HG02623 (cell line): ENCODE results near the gene ZNF630.
"Not testable (repeated sequence)": the region's sequence is repeated elsewhere in the genome, so short reads cannot be mapped to it uniquely, and the experiment has no call there.

ENCODE experiments used
- ATAC-seq: cut with Tn5 transposase; IDR thresholded peaks from one replicate; pipeline ENCODE4 v1.9.1; 2021; ENCODE audit warnings: moderate library complexity; ENCODE audit not compliant: unreplicated experiment

ZNF630 gene

GRCh38 chrX:48071064-48071985, at the start of gene ZNF630:
TSS of gene ZNF630 (minus strand) at chrX:48071640. CDS start at chrX:48066886, 4,754 bp downstream.
- peak; percentile 86 for ATAC-seq

GRCh38 chrX:48107717-48108116, 36.3 kb upstream of the ZNF630 start:
- no peak for ATAC-seq

GRCh38 chrX:48102874-48103374, 31.5 kb upstream of the ZNF630 start:
- ATAC-seq, result no peak

GRCh38 chrX:48101443-48101842, 30.0 kb upstream of the ZNF630 start:
- no peak for ATAC-seq

- ATAC-seq, result not testable (repeated sequence)
Measured at GRCh38 chrX:48092558-48092957, 21.1 kb upstream of the ZNF630 start.

- ATAC-seq, result no peak
Measured at GRCh38 chrX:48090123-48090522, 18.7 kb upstream of the ZNF630 start.

GRCh38 chrX:48086082-48086481, 14.6 kb upstream of the ZNF630 start:
- no peak for ATAC-seq

- ATAC-seq, result no peak
Measured at GRCh38 chrX:48083706-48084105, 12.3 kb upstream of the ZNF630 start.

- ATAC-seq, result no peak
Measured at GRCh38 chrX:48083212-48083611, 11.8 kb upstream of the ZNF630 start.

GRCh38 chrX:48076343-48076742, 4.9 kb upstream of the ZNF630 start:
- no peak for ATAC-seq

GRCh38 chrX:48071986-48072605, 656 bp upstream of the ZNF630 start:
- no peak for ATAC-seq

GRCh38 chrX:48068096-48068887, 3.1 kb downstream of the ZNF630 start:
- ATAC-seq, result no peak

- ATAC-seq, result no peak
Measured at GRCh38 chrX:48064261-48064660, 7.2 kb downstream of the ZNF630 start.

- ATAC-seq, result no peak
Measured at GRCh38 chrX:48059296-48059639, 12.2 kb downstream of the ZNF630 start.

- no peak for ATAC-seq
Measured at GRCh38 chrX:48058621-48059295, 12.7 kb downstream of the ZNF630 start.

GRCh38 chrX:48046846-48047245, 24.6 kb downstream of the ZNF630 start:
- ATAC-seq, result no peak

GRCh38 chrX:48045410-48046311, 25.8 kb downstream of the ZNF630 start:
- ATAC-seq, result no peak

- no peak for ATAC-seq
Measured at GRCh38 chrX:48043056-48043455, 28.4 kb downstream of the ZNF630 start.

- no peak for ATAC-seq
Measured at GRCh38 chrX:48035891-48036290, 35.5 kb downstream of the ZNF630 start.
